Prostate gland (tissue), 2 donors: ENCODE results near the gene GRK3.
"Not testable (repeated sequence)": the region's sequence is repeated elsewhere in the genome, so short reads cannot be mapped to it uniquely, and the experiment has no call there.

ENCODE experiments used
- CTCF ChIP-seq, 4 experiments: fragments of 200-600 bp in 2 of 4; fragments of 450-650 bp in 2 of 4; sonication (generic) in 2 of 4; IDR thresholded peaks; 1 replicate in 3 of 4; 2 replicates in 1 of 4; pipeline ENCODE4 v1.5.1; 2016 to 2019; ENCODE audit warnings: antibody characterized with exemption in 4 of 4, mild to moderate bottlenecking in 2 of 4, moderate library complexity in 2 of 4
- POLR2A ChIP-seq: fragments of 450-650 bp; IDR thresholded peaks from one replicate; pipeline ENCODE4 v1.6.1; 2016; ENCODE audit warnings: antibody characterized with exemption, mild to moderate bottlenecking

DNA sequence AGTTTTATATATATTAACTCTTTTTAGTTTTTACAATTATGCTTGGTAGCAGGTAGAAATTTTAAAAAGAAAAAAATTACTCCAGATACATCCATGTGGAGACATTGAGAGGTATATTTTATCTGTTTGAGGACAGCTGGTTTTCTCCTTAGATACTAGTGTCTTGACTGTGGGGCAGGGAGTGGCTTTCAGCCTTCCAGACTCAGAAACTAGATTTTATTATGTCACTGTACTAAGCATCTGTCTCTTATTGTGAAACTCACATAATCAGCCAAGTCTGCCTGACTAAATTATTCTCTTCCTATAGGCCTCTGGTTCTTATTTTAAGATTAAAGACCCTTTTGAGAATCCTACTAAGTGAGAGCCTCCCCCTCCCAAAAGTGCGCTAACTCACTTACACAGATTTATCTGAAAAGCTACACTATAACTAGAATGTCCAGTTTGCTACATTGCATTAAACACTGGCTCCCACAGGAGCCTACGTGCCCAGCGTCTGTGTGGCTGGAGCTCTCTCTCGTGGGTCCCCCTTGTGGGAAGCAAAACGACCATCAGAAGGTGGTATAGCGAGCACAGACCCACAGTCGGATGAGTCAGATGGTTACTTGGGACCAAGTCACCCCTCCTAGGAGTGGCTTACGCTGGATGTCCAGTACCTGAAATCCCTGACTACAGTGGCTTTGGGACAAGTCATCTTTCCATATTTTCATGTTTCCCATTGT is 11.4 kb downstream of the GRK3 start:
- TF ChIP-seq CTCF (IDR thresholded peaks at IDR 0.05); POLR2A: not testable (repeated sequence)
